Nephron progenitor cell (in vitro differentiated cells): Measurements from ENCODE around the gene EML1.

ENCODE experiments used
- DNase-seq: peaks from one replicate; pipeline ENCODE4 v3.0.0; 2021
- H3K27ac Mint-ChIP-seq: 2 replicates; pipeline ENCODE4 v1.8.0; 2021; ENCODE audit warnings: mild to moderate bottlenecking, moderate library complexity, mixed read lengths
- H3K27me3 Mint-ChIP-seq: 2 replicates; pipeline ENCODE4 v1.8.0; 2021; ENCODE audit warnings: mild to moderate bottlenecking, low read depth, mixed read lengths; ENCODE audit not compliant: poor library complexity
- H3K36me3 Mint-ChIP-seq: 2 replicates; pipeline ENCODE4 v1.8.0; 2021; ENCODE audit warnings: low read depth, mixed read lengths
- H3K4me1 Mint-ChIP-seq: 2 replicates; pipeline ENCODE4 v1.8.0; 2021; ENCODE audit warnings: mixed read lengths
- H3K4me3 Mint-ChIP-seq: 2 replicates; pipeline ENCODE4 v1.8.0; 2021; ENCODE audit warnings: mild to moderate bottlenecking, moderate library complexity, mixed read lengths
- H3K9me3 Mint-ChIP-seq: 2 replicates; pipeline ENCODE4 v1.8.0; 2021; ENCODE audit warnings: mild to moderate bottlenecking, moderate library complexity, mixed read lengths
- CTCF ChIP-seq: fragments of 200-600 bp; sonication (generic); IDR thresholded peaks from 2 replicates; pipeline ENCODE4 v1.5.0; 2021; ENCODE audit warnings: antibody characterized with exemption

Gene EML1

GRCh38 chr14:99862136-99862535, 68.9 kb downstream of the EML1 start:
- no peaks in the 10 kb centered on the region for H3K4me1 Mint-ChIP-seq
- H3K27ac Mint-ChIP-seq: no peak overlapping the region
- no peak for DNase-seq
- peaks cover 7% of the 10 kb centered on the region for H3K9me3 Mint-ChIP-seq
- no peak overlapping the region for H3K4me3 Mint-ChIP-seq
- peaks cover 35% of the 10 kb centered on the region for H3K36me3 Mint-ChIP-seq
- TF ChIP-seq CTCF: no peak
- no peaks in the 10 kb centered on the region for H3K27me3 Mint-ChIP-seq

GRCh38 chr14:99863059-99863458, 69.8 kb downstream of the EML1 start:
- no peaks in the 10 kb centered on the region for H3K4me1 Mint-ChIP-seq
- no peak overlapping the region for H3K27ac Mint-ChIP-seq
- H3K36me3 Mint-ChIP-seq: peaks cover 40% of the 10 kb centered on the region
- DNase-seq: no peak
- peaks cover 16% of the 10 kb centered on the region for H3K9me3 Mint-ChIP-seq
- TF ChIP-seq CTCF: no peak
- no peaks in the 10 kb centered on the region for H3K27me3 Mint-ChIP-seq
- H3K4me3 Mint-ChIP-seq: no peak overlapping the region

- H3K4me3 Mint-ChIP-seq: no peak overlapping the region
- DNase-seq: no peak
- H3K27ac Mint-ChIP-seq: no peak overlapping the region
- no peaks in the 10 kb centered on the region for H3K4me1 Mint-ChIP-seq
- H3K27me3 Mint-ChIP-seq: peaks cover 4% of the 10 kb centered on the region
- H3K36me3 Mint-ChIP-seq: peaks cover 63% of the 10 kb centered on the region
- peaks cover 26% of the 10 kb centered on the region for H3K9me3 Mint-ChIP-seq
- no peak for TF ChIP-seq CTCF
These were observed 72.2 kb downstream of the EML1 start for GRCh38 chr14:99865408-99865807.

GRCh38 chr14:99870617-99871016, 77.4 kb downstream of the EML1 start:
- Mint-ChIP-seq H3K36me3 (peaks cover 56% of the 10 kb centered on the region), H3K9me3 (peaks cover 26% of the 10 kb centered on the region)

GRCh38 chr14:99871771-99872170, 78.6 kb downstream of the EML1 start:
- H3K4me1 Mint-ChIP-seq: peaks cover 49% of the 10 kb centered on the region
- no peak for DNase-seq
- peaks cover 48% of the 10 kb centered on the region for H3K36me3 Mint-ChIP-seq
- no peak overlapping the region for H3K4me3 Mint-ChIP-seq
- TF ChIP-seq CTCF: no peak
- peaks cover 23% of the 10 kb centered on the region for H3K9me3 Mint-ChIP-seq
- peaks cover 34% of the 10 kb centered on the region for H3K27me3 Mint-ChIP-seq
- no peak overlapping the region for H3K27ac Mint-ChIP-seq

More at GRCh38 chr14:99870617-99871016, 77.4 kb downstream of the EML1 start:
- no peak for DNase-seq
- no peak for TF ChIP-seq CTCF
- no peak overlapping the region for H3K27ac Mint-ChIP-seq
- no peak overlapping the region for H3K4me3 Mint-ChIP-seq
- H3K27me3 Mint-ChIP-seq: peaks cover 32% of the 10 kb centered on the region
- peaks cover 37% of the 10 kb centered on the region for H3K4me1 Mint-ChIP-seq

GRCh38 chr14:99872786-99873440, 79.7 kb downstream of the EML1 start:
- H3K27ac Mint-ChIP-seq: no peak overlapping the region
- no peak for TF ChIP-seq CTCF
- H3K4me1 Mint-ChIP-seq: peaks cover 49% of the 10 kb centered on the region
- peaks cover 40% of the 10 kb centered on the region for H3K27me3 Mint-ChIP-seq
- peaks cover 12% of the 10 kb centered on the region for H3K9me3 Mint-ChIP-seq
- DNase-seq: no peak
- peaks cover 46% of the 10 kb centered on the region for H3K36me3 Mint-ChIP-seq
- H3K4me3 Mint-ChIP-seq: no peak overlapping the region
